ENCODE measurements around the gene CBX2. TPM values are rescaled to one million over a fixed set of nuclear protein-coding genes. Genes with fewer than 3 reads are reported as not detected.
A peak's percentile ranks its signal among the peaks of the same experiment; 100 is the strongest.

Gene CBX2
- 53.5 and 155 TPM in 2 replicates for total RNA-seq (ENCODE audit: low replicate concordance)

DNA sequence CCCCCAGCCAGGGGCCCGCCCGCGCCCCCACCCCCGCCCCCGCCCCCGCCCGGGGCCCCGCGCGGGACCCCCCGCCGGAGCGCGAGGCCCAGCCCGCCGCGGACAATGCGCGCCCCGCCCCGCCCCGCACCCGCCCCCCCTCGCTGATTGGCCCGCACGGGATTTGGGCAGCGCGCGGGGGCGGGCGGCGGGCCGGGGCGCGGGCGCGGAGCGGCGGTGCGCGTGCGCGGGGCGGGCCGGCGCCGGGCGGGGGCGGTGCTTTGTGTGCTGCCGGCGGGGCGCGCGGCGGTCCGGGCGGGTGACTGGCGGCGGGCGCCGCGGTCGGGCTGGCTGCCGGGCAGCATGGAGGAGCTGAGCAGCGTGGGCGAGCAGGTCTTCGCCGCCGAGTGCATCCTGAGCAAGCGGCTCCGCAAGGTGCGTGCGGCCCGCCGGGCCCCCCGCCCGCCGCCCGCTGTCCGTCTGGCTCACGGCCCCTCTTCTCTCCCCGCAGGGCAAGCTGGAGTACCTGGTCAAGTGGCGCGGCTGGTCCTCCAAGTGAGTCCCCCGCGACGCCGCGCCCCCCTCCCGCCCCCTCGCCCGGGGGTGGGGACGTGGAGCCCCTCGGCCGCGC lies at the start of gene CBX2:
Gene CBX2, plus strand, starts transcription at position 255 of the 610 bp plus-strand sequence. Its CDS starts 88 bp downstream, at position 343.
- Mint-ChIP-seq H3K4me3 (peak within 1 kb of the TSS; percentile 98), H3K36me3 (peaks cover 21% of the 10 kb centered on the region), H3K27me3 (ENCODE audit: insufficient read depth, low read depth) (peaks cover 16% of the 10 kb centered on the region), H3K27ac (peak within 1 kb of the TSS; percentile 97), H3K9me3 (no peaks in the 10 kb centered on the region), H3K4me1 (peaks cover 64% of the 10 kb centered on the region)
- no peak for TF ChIP-seq EZH2 (IDR thresholded peaks at IDR 0.05)
- TF ChIP-seq, protein P1, sequence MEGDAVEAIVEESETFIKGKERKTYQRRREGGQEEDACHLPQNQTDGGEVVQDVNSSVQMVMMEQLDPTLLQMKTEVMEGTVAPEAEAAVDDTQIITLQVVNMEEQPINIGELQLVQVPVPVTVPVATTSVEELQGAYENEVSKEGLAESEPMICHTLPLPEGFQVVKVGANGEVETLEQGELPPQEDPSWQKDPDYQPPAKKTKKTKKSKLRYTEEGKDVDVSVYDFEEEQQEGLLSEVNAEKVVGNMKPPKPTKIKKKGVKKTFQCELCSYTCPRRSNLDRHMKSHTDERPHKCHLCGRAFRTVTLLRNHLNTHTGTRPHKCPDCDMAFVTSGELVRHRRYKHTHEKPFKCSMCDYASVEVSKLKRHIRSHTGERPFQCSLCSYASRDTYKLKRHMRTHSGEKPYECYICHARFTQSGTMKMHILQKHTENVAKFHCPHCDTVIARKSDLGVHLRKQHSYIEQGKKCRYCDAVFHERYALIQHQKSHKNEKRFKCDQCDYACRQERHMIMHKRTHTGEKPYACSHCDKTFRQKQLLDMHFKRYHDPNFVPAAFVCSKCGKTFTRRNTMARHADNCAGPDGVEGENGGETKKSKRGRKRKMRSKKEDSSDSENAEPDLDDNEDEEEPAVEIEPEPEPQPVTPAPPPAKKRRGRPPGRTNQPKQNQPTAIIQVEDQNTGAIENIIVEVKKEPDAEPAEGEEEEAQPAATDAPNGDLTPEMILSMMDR (IDR thresholded peaks at IDR 0.05) = no peak
- TF ChIP-seq EZH2phosphoT487 (IDR thresholded peaks at IDR 0.05) = no peak
- Histone ChIP-seq H3F3A (ENCODE audit: low read depth) (peaks cover 20% of the 10 kb centered on the region), H3K9ac (peak within 1 kb of the TSS; percentile 51), H2AFZ (replicated peaks) (no peak within 1 kb of the TSS), H3K4me3 (peak within 1 kb of the TSS; percentile 98), H3K79me2 (ENCODE audit: low read depth) (peaks cover 46% of the 10 kb centered on the region), H3K36me3 (no peaks in the 10 kb centered on the region), H3K9me3 (ENCODE audit: low read depth) (no peaks in the 10 kb centered on the region), H3K4me1 (peaks cover 41% of the 10 kb centered on the region), H3K4me2 (peak within 1 kb of the TSS; percentile 93), H3K27ac (peak within 1 kb of the TSS; percentile 88), H3K27me3 (peaks cover 2% of the 10 kb centered on the region), H4K20me1 (ENCODE audit: low read depth) (peaks cover 44% of the 10 kb centered on the region)
- DNase-seq (ENCODE audit: low spot score) = peak; percentile 94

DNA sequence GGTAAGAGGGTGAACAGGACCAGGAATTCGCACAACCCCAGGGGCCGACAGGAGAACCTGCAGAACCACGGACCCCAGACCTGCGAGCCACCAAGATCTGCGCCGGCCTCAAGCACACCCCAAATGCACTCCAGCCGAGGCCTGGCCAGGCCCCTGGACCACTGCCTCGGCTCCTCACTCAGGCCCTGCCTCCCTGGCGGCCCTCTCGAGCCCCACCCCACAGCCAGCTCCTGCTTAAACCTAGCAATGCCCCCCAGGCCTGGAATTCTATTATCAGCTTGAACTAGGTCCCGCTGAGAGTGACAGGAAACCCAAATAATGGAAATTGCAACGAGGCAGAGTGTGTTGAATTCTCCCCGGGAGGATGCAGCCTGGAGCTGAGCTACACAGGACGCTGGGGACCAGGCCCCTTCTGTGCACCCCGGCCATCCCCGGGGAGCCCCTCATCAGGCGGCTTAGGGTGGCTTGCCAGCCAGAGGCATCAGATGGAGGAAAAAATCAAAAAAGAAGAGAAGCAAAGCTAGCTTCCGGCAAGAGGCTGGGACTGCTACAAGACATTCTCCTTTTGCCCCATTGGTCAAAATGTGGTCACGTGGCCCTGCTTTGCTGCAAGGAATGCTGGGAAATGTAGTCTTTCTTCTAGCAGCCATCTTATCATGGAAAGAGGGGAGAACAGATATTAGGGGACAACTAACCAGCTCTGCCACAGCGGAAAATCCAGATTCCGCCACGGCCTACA lies 49.6 kb upstream of the CBX2 start:
- Histone ChIP-seq H2AFZ (replicated peaks) (peak overlapping the region; percentile 97), H3K36me3 (no peaks in the 10 kb centered on the region), H3K4me2 (peak overlapping the region; percentile 66), H3K27ac (no peak overlapping the region), H3K4me1 (no peaks in the 10 kb centered on the region), H3F3A (ENCODE audit: low read depth) (no peaks in the 10 kb centered on the region), H3K79me2 (ENCODE audit: low read depth) (no peaks in the 10 kb centered on the region), H3K9me3 (ENCODE audit: low read depth) (no peaks in the 10 kb centered on the region), H3K27me3 (no peaks in the 10 kb centered on the region), H3K9ac (no peak overlapping the region), H4K20me1 (ENCODE audit: low read depth) (no peaks in the 10 kb centered on the region), H3K4me3 (peak overlapping the region; percentile 17)
- Mint-ChIP-seq H3K4me1 (peaks cover 18% of the 10 kb centered on the region), H3K27ac (peak overlapping the region; percentile 95), H3K4me3 (peak overlapping the region; percentile 79), H3K9me3 (no peaks in the 10 kb centered on the region), H3K27me3 (ENCODE audit: insufficient read depth, low read depth) (peaks cover 5% of the 10 kb centered on the region), H3K36me3 (no peaks in the 10 kb centered on the region)
- peak; percentile 91 for DNase-seq (ENCODE audit: low spot score)
- no peak for TF ChIP-seq EZH2phosphoT487 (IDR thresholded peaks at IDR 0.05)
- no peak for TF ChIP-seq EZH2 (IDR thresholded peaks at IDR 0.05)
- TF ChIP-seq, protein P1 (IDR thresholded peaks at IDR 0.05) = no peak

DNA sequence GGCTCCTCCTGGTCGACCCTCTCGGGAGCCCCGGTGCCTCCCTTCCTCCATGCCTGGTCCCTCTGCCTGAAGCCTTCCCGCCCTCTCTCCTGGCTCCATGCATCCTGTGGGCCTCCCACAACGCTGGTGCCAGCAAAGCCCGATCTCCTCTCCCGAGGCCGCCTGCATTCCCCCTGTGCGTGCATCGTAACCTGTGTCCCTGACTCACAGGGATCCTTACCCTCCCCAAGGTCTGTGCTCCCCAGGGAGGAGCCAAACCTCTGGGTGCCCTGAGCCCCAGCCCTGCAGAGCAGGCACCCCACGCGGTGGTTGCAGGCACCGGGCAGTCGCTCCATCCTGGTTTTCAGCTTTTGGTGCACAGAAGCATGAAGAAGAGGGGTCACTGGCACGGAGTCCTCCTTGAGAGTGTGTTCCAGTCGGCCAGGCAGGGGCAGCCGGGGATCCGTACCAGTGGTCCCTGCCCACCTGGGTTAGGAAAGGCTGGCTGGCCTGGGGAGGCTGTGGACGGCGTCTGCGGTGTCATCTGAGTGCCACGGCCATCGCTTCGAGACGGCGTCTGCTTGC lies 49.0 kb upstream of the CBX2 start:
- no peaks in the 10 kb centered on the region for H3K36me3 ChIP-seq
- no peak overlapping the region for H3K9ac ChIP-seq
- no peak overlapping the region for H3K4me2 ChIP-seq
- peak overlapping the region; percentile 97 for H2AFZ ChIP-seq (replicated peaks)
- no peaks in the 10 kb centered on the region for H3K4me1 ChIP-seq
- no peak for TF ChIP-seq EZH2phosphoT487 (IDR thresholded peaks at IDR 0.05)
- TF ChIP-seq EZH2 (IDR thresholded peaks at IDR 0.05) = no peak
- TF ChIP-seq, protein P1 (IDR thresholded peaks at IDR 0.05) = no peak
- no peak overlapping the region for H3K4me3 ChIP-seq
- DNase-seq (ENCODE audit: low spot score) = no peak
- no peaks in the 10 kb centered on the region for H4K20me1 ChIP-seq (ENCODE audit: low read depth)
- H3K27ac ChIP-seq = no peak overlapping the region
- H3K27me3 ChIP-seq = no peaks in the 10 kb centered on the region
- H3K79me2 ChIP-seq (ENCODE audit: low read depth) = no peaks in the 10 kb centered on the region
- no peaks in the 10 kb centered on the region for H3K36me3 Mint-ChIP-seq
- H3K9me3 Mint-ChIP-seq = no peaks in the 10 kb centered on the region
- H3K4me1 Mint-ChIP-seq = peaks cover 13% of the 10 kb centered on the region
- peaks cover 5% of the 10 kb centered on the region for H3K27me3 Mint-ChIP-seq (ENCODE audit: insufficient read depth, low read depth)
- no peaks in the 10 kb centered on the region for H3K9me3 ChIP-seq (ENCODE audit: low read depth)
- peak overlapping the region; percentile 95 for H3K27ac Mint-ChIP-seq
- no peaks in the 10 kb centered on the region for H3F3A ChIP-seq (ENCODE audit: low read depth)
- H3K4me3 Mint-ChIP-seq = no peak overlapping the region
